Kidney capillary endothelial cell (primary cell): ENCODE measurements around the gene MSI2.

Experiments
- DNase-seq: peaks from one replicate; pipeline ENCODE4 v3.0.0-alpha.2; 2018; ENCODE audit warnings: low spot score

MSI2 gene

DNA sequence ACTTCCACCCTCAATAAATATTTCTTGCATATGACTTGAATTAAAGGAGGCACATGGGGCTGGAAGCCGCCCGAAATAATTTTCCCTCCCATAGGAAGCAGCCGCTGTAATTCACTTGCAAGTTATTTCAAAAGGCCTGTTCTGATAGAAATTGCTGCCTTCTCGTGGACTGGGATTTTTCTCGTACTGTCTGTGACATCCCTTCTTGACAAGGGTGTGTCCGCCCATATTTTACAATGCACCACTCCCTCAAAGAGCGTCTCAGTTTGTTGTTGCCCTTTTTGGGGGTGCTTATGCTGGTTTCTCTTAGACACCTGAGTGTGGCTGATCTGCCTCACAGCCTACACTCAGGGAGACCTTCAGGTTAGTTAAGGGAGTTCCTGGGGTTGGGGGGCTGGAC, 160.0 kb downstream of the MSI2 start:
- DNase-seq: no peak

DNA sequence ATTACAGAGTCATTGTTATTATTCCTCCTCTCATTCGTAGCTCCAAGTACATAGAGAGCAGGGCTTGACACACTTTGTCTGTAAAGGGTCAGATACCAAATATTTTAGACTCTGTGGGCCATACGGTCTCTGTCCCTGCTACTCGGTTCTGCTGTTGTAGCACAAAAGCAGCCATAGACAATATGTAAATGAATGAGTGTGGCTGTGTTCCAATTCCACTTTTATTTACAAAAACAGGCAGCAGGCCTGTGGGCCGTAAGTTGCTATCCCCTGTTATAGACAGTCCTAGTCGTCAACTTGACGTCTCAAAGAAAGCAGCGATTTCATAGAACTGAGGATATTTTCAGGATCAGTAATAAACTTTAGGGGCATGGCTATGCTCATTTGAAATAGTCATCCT, 161.6 kb downstream of the MSI2 start:
- no peak for DNase-seq

- no peak for DNase-seq
These were observed 162.3 kb downstream of the MSI2 start for GRCh38 chr17:57418463-57419246.

GRCh38 chr17:57419940-57420550, 163.7 kb downstream of the MSI2 start:
- no peak for DNase-seq

DNA sequence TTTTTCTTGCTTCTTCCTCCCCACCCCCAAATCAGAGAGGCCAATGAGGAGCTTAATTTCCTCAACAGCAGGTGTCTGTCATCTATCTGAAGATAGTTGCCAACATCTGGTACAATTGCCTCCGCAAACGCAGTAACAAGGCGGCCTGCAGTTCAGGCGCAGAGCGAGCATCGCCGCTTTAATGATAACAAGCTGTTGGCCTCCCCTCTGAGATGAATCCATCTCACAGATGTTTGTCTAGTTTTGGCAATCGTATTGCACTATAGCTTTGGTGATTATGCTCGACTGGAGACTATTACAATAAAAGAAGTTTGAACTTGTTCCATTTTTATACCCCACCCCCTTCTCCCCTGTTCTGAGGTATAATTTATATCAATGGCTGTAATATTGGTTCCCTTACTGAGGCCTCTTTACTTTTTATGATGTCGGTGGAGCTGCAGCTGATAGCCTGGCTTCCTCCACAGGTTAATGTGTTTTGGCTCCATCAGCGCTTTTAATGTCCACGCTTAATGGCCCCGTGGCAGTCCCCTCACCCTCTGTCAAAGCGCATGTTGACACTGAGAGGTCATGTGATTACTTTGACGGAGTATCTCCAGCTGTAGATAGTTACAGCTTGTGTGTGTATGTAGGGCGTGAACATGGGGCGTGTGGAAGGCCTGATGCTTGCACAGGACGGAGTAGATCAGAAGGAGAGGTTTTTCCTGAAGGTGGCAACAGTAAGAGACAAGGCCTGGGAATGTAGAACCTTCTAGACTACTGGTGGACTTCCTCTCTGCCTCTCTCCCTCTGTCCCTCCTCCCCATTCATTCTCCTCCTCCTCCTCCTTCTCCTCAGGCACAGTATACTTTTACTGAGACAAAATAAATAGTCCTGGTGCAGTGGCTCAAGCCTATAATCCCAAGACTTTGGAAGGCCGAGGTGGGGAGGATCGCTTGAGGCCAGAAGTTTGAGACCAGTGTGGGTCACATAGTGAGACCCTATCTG, 164.7 kb downstream of the MSI2 start:
- no peak for DNase-seq

DNA sequence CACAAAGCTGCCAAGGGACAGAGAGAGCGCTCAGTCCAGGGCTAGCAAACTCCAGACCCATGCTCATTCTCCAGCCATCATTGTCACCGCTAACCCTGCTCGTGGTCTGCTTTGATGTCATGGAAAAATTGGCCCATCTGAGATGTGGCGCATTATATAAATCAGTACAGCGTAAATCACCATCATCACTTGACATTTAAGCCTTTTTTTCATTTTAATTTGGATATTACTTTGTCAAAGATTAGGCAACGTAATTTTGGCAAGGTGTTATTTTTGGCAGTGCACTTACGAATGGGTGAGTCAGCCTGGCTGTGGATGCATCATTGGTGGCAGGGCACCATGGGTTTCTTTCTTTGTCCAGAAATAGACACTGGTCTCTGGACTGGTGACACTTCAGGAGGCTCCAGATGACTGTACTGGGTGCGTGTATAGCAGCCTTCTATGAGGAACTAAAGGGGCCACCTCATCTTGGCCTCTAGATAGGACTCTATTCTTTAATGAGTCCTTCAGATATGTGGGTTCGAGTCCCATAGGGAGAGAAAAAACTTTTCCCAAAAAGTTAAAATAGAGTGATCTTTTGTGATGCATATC, 166.3 kb downstream of the MSI2 start:
- DNase-seq: peak; percentile 49

DNA sequence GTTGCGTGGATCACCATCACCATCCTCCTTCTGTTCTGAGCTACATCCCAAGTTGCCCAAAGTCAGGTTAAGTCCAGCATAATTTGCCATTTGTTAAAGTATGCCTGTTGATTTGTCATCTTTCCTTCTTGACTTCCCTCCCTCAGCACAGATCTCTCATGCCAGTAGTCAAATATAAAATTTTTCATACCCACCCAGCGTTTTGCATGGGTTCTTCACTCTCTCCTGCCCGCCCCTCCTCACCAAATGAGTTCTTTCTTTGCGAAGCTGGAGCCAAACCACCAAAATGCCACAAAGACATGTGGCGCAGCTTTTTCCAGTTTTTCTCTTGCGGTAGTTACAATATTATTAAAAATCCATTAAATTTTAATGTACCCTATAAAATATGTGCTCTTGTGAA, 167.2 kb downstream of the MSI2 start:
- no peak for DNase-seq

DNA sequence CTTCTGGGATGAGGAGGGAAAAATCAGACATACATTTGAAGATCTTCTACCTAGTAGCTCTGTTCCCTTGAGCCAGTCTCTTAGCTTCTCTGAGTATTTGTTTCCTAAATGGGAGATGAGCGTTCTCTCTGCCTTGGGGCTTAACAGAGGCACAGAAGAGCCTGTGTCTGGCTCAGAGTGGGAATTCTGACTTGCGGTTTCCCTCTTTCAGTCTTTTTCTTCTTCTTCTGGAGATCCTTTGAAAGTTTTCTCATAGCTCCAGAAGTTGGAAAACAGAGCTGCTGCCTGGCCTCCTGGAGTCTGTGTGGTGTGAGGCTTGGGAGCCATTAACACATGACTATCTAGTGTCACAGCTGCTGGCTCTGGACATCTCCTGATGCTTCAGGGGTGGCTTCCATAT, 167.9 kb downstream of the MSI2 start:
- no peak for DNase-seq

DNA sequence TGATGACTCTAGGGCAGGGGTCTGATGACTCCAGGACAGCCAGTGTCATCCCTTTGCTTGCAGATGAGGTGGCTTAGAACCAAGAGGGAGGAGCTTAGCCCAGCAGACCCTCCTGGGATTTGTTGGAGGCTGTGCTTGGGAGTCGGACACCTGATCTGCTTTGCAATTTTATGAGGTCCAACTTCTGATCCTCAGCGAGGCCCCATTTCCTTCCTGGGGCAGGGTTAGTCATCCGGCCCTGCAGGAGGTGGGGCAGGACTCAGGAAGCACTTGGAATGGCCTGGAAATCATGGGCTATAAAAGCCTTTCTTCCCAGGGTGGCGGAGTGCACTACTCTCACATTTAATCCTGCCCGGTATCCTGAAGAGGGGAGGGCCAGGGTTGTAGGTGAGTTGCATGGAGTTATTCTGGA, 168.5 kb downstream of the MSI2 start:
- DNase-seq: peak; percentile 60

- no peak for DNase-seq
These were observed 169.1 kb downstream of the MSI2 start for GRCh38 chr17:57425431-57425830.

- no peak for DNase-seq
These were observed 169.9 kb downstream of the MSI2 start for GRCh38 chr17:57425903-57426880.

DNA sequence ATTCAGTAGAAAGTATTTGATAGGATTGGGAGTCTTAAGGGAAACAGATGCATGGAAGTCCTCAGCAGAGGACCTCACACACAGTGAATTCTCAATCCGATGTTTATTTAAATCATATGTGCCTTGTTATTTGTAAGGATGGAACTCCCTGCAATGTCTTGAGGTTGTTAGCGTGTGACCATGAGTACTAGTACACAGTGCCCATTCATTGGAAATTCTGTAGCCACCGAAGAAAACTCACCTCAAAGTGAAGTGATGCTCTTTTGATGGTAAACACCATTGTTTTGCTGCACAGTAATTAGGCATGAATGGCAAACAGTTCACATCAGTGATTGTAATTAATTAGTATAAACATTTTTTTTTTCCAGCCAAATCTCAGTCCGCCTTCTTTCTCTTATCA, 173.6 kb downstream of the MSI2 start:
- DNase-seq: no peak

DNA sequence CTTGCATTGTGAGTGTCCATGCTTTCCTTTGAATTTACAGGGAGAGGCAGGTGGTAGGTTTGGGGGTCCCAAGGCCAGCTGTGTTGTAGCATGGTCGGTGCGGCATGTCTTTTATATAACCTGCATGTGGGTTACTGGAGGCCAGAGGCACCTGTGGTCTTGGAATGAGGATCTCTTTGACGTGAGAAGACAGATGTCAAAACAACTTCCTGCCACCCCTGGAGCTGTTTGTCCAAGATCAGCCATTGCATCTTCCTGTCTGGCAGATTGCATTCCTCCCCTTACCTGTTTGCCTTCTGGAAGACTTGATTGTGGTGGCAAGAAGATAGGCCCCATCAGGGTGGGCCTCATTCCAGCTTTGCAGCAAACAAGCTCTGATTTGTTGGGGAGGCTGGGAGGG, 175.1 kb downstream of the MSI2 start:
- DNase-seq: no peak

- DNase-seq: no peak
These were observed 176.4 kb downstream of the MSI2 start for GRCh38 chr17:57432507-57433277.

DNA sequence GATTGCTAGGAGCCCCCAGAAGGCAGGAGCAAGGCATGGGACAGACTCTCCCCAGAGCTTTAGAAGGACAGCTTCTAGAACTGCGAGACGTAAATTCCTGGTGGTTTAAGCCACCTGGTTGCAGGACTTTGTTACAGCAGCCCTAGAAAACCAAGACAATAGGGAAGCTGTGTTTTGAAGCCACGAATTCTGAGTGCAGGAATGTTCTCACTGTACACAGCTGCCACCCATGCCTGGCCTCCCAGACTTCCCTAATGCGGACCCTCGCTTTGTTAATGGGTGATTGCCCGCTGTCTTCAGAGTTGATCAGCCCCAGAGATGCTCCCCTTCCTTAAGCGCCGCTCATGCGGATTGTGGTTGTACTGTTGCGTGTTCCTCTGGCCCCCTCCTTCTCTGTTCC, 177.1 kb downstream of the MSI2 start:
- no peak for DNase-seq

DNA sequence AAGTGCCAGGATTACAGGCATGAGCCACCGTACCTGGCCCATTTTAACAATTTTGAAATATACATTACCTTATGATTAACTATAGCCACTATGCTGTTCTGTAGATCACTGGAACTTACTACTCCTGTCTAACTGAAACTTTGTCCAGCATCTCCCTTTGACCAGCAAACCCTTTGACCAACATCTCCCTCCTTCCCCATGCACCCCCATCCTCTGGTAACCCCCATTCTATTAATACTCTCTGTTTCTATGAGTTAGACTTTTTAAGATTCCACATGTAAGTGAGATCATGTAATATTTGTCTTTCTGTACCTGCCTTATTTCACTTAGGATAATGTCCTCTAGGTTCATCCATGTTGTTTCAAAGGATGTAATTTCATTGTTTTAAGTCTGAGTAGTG, 178.0 kb downstream of the MSI2 start:
- DNase-seq: no peak

DNA sequence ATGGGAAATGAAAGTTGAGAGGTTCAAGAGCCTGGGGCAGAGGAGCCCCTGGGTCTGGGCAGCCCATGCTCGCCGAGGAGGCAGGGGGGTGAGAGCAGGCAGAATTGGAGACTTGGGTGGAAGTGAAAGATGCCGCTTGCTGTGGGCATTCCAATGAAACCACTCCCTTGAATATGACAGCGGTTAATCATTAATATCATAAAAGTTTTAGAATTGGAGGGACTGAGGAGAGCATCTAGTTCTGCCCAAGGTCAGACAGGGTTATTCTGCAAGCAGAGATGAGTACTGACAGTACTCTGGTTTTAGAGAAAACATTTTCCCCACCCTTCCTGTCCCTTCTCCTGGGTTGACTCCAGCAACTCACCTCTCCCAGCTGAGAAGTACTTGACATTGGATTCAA, 180.2 kb downstream of the MSI2 start:
- no peak for DNase-seq

DNA sequence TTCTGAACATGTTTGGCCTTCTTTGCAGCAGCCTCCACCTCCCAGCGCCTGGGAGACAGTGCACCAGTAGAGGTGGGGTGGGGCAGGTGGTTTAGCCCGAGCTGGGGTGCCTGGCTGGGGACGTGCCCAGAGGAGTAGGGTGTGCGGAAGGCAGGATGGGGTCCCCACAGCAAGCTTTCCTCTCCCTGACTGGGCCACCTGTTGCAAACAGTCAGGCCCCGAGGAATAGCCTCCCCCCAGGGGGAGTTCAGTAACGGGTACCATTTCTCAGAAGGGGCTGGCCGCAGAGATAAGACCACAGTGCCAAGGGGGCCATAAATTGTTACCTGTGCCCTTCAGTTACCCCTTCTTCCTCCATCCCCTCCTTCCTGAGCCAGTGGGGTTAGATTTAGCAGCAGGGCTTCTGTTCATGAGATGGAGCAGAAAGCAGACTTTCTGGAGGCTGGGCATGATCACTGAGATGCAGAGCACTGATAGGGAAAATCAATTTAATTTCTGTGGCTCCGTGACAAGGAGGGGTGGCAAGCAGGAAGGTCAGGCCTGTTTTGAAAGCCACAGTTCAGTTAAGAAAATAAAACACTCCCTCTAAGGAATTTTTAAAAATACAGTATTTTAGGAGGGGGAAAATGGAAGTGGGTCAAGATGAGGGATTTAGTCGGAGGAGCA, 181.9 kb downstream of the MSI2 start:
- DNase-seq: no peak

GRCh38 chr17:57439651-57440050, 183.3 kb downstream of the MSI2 start:
- no peak for DNase-seq
